Measurements from ENCODE around the gene FRA10AC1.

- no peak for TF ChIP-seq POLR2A (IDR thresholded peaks at IDR 0.05)
- TF ChIP-seq, protein P1, sequence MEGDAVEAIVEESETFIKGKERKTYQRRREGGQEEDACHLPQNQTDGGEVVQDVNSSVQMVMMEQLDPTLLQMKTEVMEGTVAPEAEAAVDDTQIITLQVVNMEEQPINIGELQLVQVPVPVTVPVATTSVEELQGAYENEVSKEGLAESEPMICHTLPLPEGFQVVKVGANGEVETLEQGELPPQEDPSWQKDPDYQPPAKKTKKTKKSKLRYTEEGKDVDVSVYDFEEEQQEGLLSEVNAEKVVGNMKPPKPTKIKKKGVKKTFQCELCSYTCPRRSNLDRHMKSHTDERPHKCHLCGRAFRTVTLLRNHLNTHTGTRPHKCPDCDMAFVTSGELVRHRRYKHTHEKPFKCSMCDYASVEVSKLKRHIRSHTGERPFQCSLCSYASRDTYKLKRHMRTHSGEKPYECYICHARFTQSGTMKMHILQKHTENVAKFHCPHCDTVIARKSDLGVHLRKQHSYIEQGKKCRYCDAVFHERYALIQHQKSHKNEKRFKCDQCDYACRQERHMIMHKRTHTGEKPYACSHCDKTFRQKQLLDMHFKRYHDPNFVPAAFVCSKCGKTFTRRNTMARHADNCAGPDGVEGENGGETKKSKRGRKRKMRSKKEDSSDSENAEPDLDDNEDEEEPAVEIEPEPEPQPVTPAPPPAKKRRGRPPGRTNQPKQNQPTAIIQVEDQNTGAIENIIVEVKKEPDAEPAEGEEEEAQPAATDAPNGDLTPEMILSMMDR (IDR thresholded peaks at IDR 0.05): no peak
These were observed 34.6 kb downstream of the FRA10AC1 start for GRCh38 chr10:93667795-93668194.

Measured in tibial nerve (tissue), 3 donors.